ENCODE measurements around the gene LRRC4C. TPM values are rescaled to one million over a fixed set of nuclear protein-coding genes. Genes with fewer than 3 reads are reported as not detected.

The LRRC4C gene
- total RNA-seq, 1 experiment from 2014 or later = 0.72 TPM

- TF ChIP-seq ZBTB43 (CRISPR knock-in tag; IDR thresholded peaks at IDR 0.05) = no peak
- no peak for TF ChIP-seq ZNF396 (CRISPR knock-in tag; IDR thresholded peaks at IDR 0.05; ENCODE audit: borderline replicate concordance)
- no peak for TF ChIP-seq ELF4 (CRISPR knock-in tag; IDR thresholded peaks at IDR 0.05; ENCODE audit: low read depth)
- no peak for TF ChIP-seq ARID4B (CRISPR knock-in tag; IDR thresholded peaks at IDR 0.05; ENCODE audit: borderline replicate concordance)
- TF ChIP-seq ETV6 (CRISPR knock-in tag; IDR thresholded peaks at IDR 0.05) = no peak
- TF ChIP-seq SOX15 (CRISPR knock-in tag; IDR thresholded peaks at IDR 0.05) = no peak
- TF ChIP-seq OVOL2 (CRISPR knock-in tag; IDR thresholded peaks at IDR 0.05; ENCODE audit: borderline replicate concordance) = no peak
- TF ChIP-seq SP1 (CRISPR knock-in tag; conservative IDR thresholded peaks at IDR 0.05) = no peak
- TF ChIP-seq ZNF512 (CRISPR knock-in tag; IDR thresholded peaks at IDR 0.05; ENCODE audit: borderline replicate concordance) = no peak
- TF ChIP-seq ZNF671 (CRISPR knock-in tag; IDR thresholded peaks at IDR 0.05) = no peak
- TF ChIP-seq CREB1 (CRISPR knock-in tag; IDR thresholded peaks at IDR 0.05) = no peak
- TF ChIP-seq ZBTB21 (CRISPR knock-in tag; IDR thresholded peaks at IDR 0.05; ENCODE audit: borderline replicate concordance) = no peak
These were observed 455.8 kb downstream of the LRRC4C start (continued) for GRCh38 chr11:41003339-41004282.

- CTCF ChIA-PET = no interaction called here
- no peaks in the 10 kb centered on the region for H3K27me3 Mint-ChIP-seq (ENCODE audit: low read depth)
- H3K4me3 Mint-ChIP-seq = no peak overlapping the region
- no peaks in the 10 kb centered on the region for H3K9me3 Mint-ChIP-seq
- ATAC-seq = no peak
- no peak overlapping the region for H3K27ac Mint-ChIP-seq
- DNase-seq (ENCODE audit: low spot score) = no peak
- no peaks in the 10 kb centered on the region for H3K36me3 Mint-ChIP-seq
- peaks cover 13% of the 10 kb centered on the region for H3K4me1 Mint-ChIP-seq
- POLR2A ChIA-PET = no interaction called here
- TF ChIP-seq MYBL2 (CRISPR knock-in tag; IDR thresholded peaks at IDR 0.05) (no peak), ZMAT4 (CRISPR knock-in tag; IDR thresholded peaks at IDR 0.05) (no peak), NFYB (CRISPR knock-in tag; conservative IDR thresholded peaks at IDR 0.05; ENCODE audit: low read depth) (no peak), CTCF (IDR thresholded peaks at IDR 0.05) (no peak), PREB (CRISPR knock-in tag; IDR thresholded peaks at IDR 0.05; ENCODE audit: borderline replicate concordance) (no peak), ELF4 (CRISPR knock-in tag; IDR thresholded peaks at IDR 0.05; ENCODE audit: low read depth) (no peak), IRF1 (CRISPR knock-in tag; IDR thresholded peaks at IDR 0.05) (no peak), TEAD1 (CRISPR knock-in tag; IDR thresholded peaks at IDR 0.05) (no peak), ZNF263 (CRISPR knock-in tag; IDR thresholded peaks at IDR 0.05; ENCODE audit: low read depth) (no peak), STAT6 (CRISPR knock-in tag; conservative IDR thresholded peaks at IDR 0.05; ENCODE audit: low read depth) (no peak)
These were observed 460.5 kb downstream of the LRRC4C start for GRCh38 chr11:40998920-40999319.
